DOHH2 (cell line): ENCODE results near the gene OCLN.
"Not testable (repeated sequence)": the region's sequence is repeated elsewhere in the genome, so short reads cannot be mapped to it uniquely, and the experiment has no call there.

Experiments
- H3F3A ChIP-seq: fragments of 200-600 bp; sonication (generic), shearing (Covaris generic); 2 replicates; pipeline ENCODE4 v1.6.0; 2016; ENCODE audit warnings: antibody characterized with exemption, mild to moderate bottlenecking; ENCODE audit not compliant: control insufficient read depth, insufficient read depth
- H3K27ac ChIP-seq: fragments of 200-600 bp; sonication (generic); 2 replicates; pipeline ENCODE4 v1.5.1; 2014; ENCODE audit warnings: low read depth, mild to moderate bottlenecking, low read length, moderate library complexity
- H3K27me3 ChIP-seq: fragments of 200-600 bp; sonication (generic); 2 replicates; pipeline ENCODE4 v1.6.1; 2014; ENCODE audit warnings: mild to moderate bottlenecking, low read length, mixed read lengths; ENCODE audit not compliant: control insufficient read depth
- H3K36me3 ChIP-seq: fragments of 200-600 bp; sonication (generic); 2 replicates; pipeline ENCODE4 v1.6.1; 2014; ENCODE audit warnings: mild to moderate bottlenecking, low read length, moderate library complexity, mixed read lengths; ENCODE audit not compliant: control insufficient read depth
- H3K4me1 ChIP-seq: fragments of 200-600 bp; sonication (generic); 2 replicates; pipeline ENCODE4 v1.6.1; 2014; ENCODE audit warnings: mild to moderate bottlenecking, low read length, mixed read lengths; ENCODE audit not compliant: control insufficient read depth
- H3K4me2 ChIP-seq: fragments of 200-600 bp; sonication (generic); 2 replicates; pipeline ENCODE4 v1.6.0; 2014; ENCODE audit warnings: mild to moderate bottlenecking, low read length, moderate library complexity
- H3K4me3 ChIP-seq: fragments of 200-600 bp; sonication (generic); 2 replicates; pipeline ENCODE4 v1.5.1; 2014; ENCODE audit warnings: mild to moderate bottlenecking, low read length, mixed read lengths
- H3K79me2 ChIP-seq: fragments of 200-600 bp; sonication (generic); 2 replicates; pipeline ENCODE4 v1.6.1; 2014; ENCODE audit warnings: mild to moderate bottlenecking, low read length, mixed read lengths; ENCODE audit not compliant: control insufficient read depth
- H3K9me2 ChIP-seq: fragments of 200-600 bp; sonication (generic); replicated peaks from 2 replicates; pipeline ENCODE4 v1.6.1; 2014; ENCODE audit warnings: mild to moderate bottlenecking, low read length, mixed read lengths; ENCODE audit not compliant: control insufficient read depth
- H3K9me3 ChIP-seq: fragments of 200-600 bp; sonication (generic); 2 replicates; pipeline ENCODE4 v1.6.1; 2014; ENCODE audit warnings: antibody characterized with exemption, low read length, mixed read lengths; ENCODE audit not compliant: control insufficient read depth, insufficient read depth
- H4K20me1 ChIP-seq: fragments of 200-600 bp; sonication (generic); 2 replicates; pipeline ENCODE4 v1.6.0; 2014; ENCODE audit warnings: low read depth, mild to moderate bottlenecking, antibody characterized with exemption, low read length, moderate library complexity; ENCODE audit not compliant: control insufficient read depth, insufficient read depth

OCLN gene

GRCh38 chr5:69601947-69602346, 109.4 kb downstream of the OCLN start:
- not testable (repeated sequence) for H3K79me2 ChIP-seq, H3K4me2 ChIP-seq, H3K36me3 ChIP-seq, H3K27me3 ChIP-seq, H3K9me2 ChIP-seq, H3K9me3 ChIP-seq, H3K4me1 ChIP-seq, H3K4me3 ChIP-seq, H3K27ac ChIP-seq, H4K20me1 ChIP-seq, H3F3A ChIP-seq

DNA sequence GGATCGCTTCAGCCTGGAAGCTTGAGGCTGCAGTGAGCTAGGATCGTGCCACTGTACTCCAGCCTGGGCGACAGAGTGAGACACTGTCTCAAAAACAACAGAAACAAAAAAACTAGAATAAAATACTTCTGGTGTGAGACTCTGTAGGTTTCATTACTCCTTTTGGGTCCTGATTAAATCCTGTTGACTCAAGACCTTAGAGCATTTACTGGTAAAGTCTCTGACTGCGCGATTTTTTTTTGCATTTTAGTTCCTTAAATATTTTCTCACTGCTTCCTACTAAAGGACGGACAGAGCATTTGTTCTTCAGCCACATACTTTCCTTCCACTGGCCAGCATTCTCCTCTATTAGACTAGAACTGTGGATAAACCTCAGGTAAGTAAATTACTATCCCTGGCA, 114.2 kb downstream of the OCLN start:
- not testable (repeated sequence) for H3K4me1 ChIP-seq, H3F3A ChIP-seq, H3K79me2 ChIP-seq, H3K4me2 ChIP-seq, H3K27ac ChIP-seq, H3K36me3 ChIP-seq, H3K9me2 ChIP-seq, H3K9me3 ChIP-seq, H4K20me1 ChIP-seq, H3K4me3 ChIP-seq, H3K27me3 ChIP-seq
